ENCODE measurements around the gene AXDND1.
"Not testable (repeated sequence)": the region's sequence is repeated elsewhere in the genome, so short reads cannot be mapped to it uniquely, and the experiment has no call there.

AXDND1 gene

DNA sequence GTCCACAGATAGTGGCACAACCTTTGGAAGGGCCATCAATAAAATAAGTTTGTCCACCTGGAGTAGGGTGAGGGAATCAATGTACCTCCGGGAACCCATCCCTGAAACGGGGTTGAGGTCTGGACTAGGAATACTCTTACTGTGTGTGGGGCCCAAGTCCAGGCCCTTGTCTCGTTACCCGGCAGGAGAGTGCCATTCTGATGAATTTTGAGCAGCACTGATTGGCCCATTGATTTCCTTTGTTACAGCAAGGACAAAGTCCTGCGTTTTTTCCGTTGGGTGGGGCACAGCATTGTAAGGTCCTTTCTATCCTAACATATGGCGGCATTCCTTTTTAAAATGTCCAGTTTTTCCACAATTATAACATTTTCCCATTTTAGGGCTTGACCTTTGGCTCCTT lies 75.2 kb downstream of the AXDND1 start:
- no peak for DNase-seq (ENCODE audit: low read depth in 1 of 2, low spot score in 1 of 2)
- no peak overlapping the region for H3K4me3 ChIP-seq (replicated peaks; ENCODE audit: insufficient read depth, low read length)
- H3K27me3 ChIP-seq (ENCODE audit: insufficient read depth, poor library complexity, severe bottlenecking) = peaks cover 9% of the 10 kb centered on the region
- TF ChIP-seq, protein P1, sequence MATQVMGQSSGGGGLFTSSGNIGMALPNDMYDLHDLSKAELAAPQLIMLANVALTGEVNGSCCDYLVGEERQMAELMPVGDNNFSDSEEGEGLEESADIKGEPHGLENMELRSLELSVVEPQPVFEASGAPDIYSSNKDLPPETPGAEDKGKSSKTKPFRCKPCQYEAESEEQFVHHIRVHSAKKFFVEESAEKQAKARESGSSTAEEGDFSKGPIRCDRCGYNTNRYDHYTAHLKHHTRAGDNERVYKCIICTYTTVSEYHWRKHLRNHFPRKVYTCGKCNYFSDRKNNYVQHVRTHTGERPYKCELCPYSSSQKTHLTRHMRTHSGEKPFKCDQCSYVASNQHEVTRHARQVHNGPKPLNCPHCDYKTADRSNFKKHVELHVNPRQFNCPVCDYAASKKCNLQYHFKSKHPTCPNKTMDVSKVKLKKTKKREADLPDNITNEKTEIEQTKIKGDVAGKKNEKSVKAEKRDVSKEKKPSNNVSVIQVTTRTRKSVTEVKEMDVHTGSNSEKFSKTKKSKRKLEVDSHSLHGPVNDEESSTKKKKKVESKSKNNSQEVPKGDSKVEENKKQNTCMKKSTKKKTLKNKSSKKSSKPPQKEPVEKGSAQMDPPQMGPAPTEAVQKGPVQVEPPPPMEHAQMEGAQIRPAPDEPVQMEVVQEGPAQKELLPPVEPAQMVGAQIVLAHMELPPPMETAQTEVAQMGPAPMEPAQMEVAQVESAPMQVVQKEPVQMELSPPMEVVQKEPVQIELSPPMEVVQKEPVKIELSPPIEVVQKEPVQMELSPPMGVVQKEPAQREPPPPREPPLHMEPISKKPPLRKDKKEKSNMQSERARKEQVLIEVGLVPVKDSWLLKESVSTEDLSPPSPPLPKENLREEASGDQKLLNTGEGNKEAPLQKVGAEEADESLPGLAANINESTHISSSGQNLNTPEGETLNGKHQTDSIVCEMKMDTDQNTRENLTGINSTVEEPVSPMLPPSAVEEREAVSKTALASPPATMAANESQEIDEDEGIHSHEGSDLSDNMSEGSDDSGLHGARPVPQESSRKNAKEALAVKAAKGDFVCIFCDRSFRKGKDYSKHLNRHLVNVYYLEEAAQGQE (IDR thresholded peaks at IDR 0.05; ENCODE audit: insufficient replicate concordance, low read depth) = no peak
- TF ChIP-seq, protein P2, sequence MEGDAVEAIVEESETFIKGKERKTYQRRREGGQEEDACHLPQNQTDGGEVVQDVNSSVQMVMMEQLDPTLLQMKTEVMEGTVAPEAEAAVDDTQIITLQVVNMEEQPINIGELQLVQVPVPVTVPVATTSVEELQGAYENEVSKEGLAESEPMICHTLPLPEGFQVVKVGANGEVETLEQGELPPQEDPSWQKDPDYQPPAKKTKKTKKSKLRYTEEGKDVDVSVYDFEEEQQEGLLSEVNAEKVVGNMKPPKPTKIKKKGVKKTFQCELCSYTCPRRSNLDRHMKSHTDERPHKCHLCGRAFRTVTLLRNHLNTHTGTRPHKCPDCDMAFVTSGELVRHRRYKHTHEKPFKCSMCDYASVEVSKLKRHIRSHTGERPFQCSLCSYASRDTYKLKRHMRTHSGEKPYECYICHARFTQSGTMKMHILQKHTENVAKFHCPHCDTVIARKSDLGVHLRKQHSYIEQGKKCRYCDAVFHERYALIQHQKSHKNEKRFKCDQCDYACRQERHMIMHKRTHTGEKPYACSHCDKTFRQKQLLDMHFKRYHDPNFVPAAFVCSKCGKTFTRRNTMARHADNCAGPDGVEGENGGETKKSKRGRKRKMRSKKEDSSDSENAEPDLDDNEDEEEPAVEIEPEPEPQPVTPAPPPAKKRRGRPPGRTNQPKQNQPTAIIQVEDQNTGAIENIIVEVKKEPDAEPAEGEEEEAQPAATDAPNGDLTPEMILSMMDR (IDR thresholded peaks at IDR 0.05; ENCODE audit: insufficient read depth, low read length) = no peak
- no peak for TF ChIP-seq POLR2AphosphoS5 (IDR thresholded peaks at IDR 0.05; ENCODE audit: low read depth)
- no peak for TF ChIP-seq GABPA (IDR thresholded peaks at IDR 0.05; ENCODE audit: low read depth)
- TF ChIP-seq SPI1 (IDR thresholded peaks at IDR 0.05; ENCODE audit: borderline replicate concordance, low read depth) = no peak
- no peak overlapping the region for H3K27ac ChIP-seq (replicated peaks)

DNA sequence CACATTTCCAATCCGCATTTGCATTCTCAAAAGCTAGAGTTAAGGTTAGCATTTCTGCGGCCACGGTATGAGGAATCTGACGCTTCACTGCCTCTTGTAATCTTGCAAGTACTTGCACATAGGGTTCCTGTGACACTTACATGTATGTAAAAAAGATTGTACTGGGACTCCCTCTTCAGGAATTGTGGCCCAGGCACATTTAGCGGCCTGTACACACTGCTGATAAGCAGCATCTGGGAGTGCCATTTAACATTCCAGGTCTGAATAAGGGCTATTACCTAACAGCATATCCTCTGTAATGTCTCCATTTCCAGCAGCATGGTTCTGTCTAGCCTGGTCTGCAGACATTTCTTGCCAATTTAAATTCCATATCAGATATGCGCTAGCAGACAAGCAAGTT lies 75.7 kb downstream of the AXDND1 start:
- no peak overlapping the region for H3K27ac ChIP-seq (replicated peaks)
- TF ChIP-seq GABPA (IDR thresholded peaks at IDR 0.05; ENCODE audit: low read depth) = no peak
- DNase-seq (ENCODE audit: low read depth in 1 of 2, low spot score in 1 of 2) = no peak

DNA sequence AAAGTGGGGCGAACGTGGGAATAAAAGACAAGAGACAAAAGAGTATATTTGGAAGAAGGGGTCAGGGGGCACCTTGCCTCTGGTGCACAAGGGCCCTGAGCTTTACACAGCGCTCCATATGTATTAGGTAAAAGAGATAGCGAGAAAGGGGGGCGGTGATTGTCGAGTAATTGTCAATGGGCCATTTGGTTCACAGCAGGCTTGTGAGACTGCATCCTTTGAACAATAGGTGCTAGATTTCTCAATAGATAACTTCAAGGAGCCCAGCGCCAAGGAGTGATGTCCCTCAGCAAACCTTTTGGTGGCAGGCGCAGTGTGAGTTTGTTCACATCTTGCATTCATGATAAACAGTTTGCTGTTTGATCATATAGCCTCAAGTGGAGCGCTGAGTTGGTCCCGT lies 77.1 kb downstream of the AXDND1 start:
- H3K27me3 ChIP-seq (ENCODE audit: insufficient read depth, poor library complexity, severe bottlenecking); H3K4me3 ChIP-seq (replicated peaks; ENCODE audit: insufficient read depth, low read length); DNase-seq (ENCODE audit: low read depth in 1 of 2, low spot score in 1 of 2); H3K27ac ChIP-seq (replicated peaks): not testable (repeated sequence)

More for the DNA sequence above, 75.7 kb downstream of the AXDND1 start:
- Histone ChIP-seq H3K27me3 (ENCODE audit: insufficient read depth, poor library complexity, severe bottlenecking) (peaks cover 9% of the 10 kb centered on the region), H3K4me3 (replicated peaks; ENCODE audit: insufficient read depth, low read length) (no peak overlapping the region)

DNA sequence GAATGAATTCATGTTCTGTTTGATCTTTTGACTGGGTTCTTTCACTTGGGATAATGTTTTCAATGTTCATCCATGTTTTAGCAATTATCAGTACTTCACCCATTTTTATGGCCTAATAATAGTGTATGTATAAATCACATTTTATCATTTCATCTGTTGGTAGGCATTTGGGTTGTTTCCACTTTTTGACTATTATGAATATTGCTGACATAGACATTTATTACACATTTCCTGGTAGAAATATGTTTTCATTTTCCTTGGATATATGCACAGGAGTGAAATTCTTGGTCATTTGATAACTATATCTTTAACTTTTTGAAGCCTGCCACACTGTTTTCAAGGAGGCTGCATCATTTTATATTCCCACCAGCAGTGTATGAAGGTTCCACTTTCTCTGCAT lies 79.8 kb downstream of the AXDND1 start:
- TF ChIP-seq GABPA (IDR thresholded peaks at IDR 0.05; ENCODE audit: low read depth) = no peak
- no peak for TF ChIP-seq SPI1 (IDR thresholded peaks at IDR 0.05; ENCODE audit: borderline replicate concordance, low read depth)
- TF ChIP-seq POLR2AphosphoS5 (IDR thresholded peaks at IDR 0.05; ENCODE audit: low read depth) = no peak
- TF ChIP-seq, protein P2 (IDR thresholded peaks at IDR 0.05; ENCODE audit: insufficient read depth, low read length) = no peak
- TF ChIP-seq, protein P1 (IDR thresholded peaks at IDR 0.05; ENCODE audit: insufficient replicate concordance, low read depth) = no peak
- H3K4me3 ChIP-seq (replicated peaks; ENCODE audit: insufficient read depth, low read length) = no peak overlapping the region
- H3K27me3 ChIP-seq (ENCODE audit: insufficient read depth, poor library complexity, severe bottlenecking) = peaks cover 9% of the 10 kb centered on the region
- H3K27ac ChIP-seq (replicated peaks) = no peak overlapping the region
- DNase-seq (ENCODE audit: low read depth in 1 of 2, low spot score in 1 of 2) = no peak

DNA sequence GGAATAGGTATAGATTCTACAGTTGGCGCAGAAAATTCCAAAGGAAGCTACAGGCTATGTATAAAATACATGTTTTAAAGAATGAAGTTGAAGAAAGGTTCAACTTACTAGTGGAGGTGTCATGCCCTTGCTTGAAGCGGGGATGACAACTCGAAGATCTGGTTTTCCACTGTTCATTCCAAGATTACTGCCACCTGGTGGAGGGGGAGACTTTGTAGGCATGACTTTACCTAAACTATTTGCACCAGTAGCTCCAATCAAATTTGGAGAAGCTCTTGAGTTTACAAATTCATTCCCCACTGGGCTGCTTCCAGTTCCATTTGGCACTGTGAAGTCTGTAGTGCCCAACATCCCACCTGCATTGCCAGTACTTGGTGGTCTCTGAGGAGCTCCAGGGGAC lies 81.7 kb downstream of the AXDND1 start:
- TF ChIP-seq, protein P2 (IDR thresholded peaks at IDR 0.05; ENCODE audit: insufficient read depth, low read length) = no peak
- TF ChIP-seq POLR2AphosphoS5 (IDR thresholded peaks at IDR 0.05; ENCODE audit: low read depth) = no peak
- TF ChIP-seq GABPA (IDR thresholded peaks at IDR 0.05; ENCODE audit: low read depth) = no peak
- TF ChIP-seq SPI1 (IDR thresholded peaks at IDR 0.05; ENCODE audit: borderline replicate concordance, low read depth) = no peak
- TF ChIP-seq, protein P1 (IDR thresholded peaks at IDR 0.05; ENCODE audit: insufficient replicate concordance, low read depth) = no peak
- no peak overlapping the region for H3K4me3 ChIP-seq (replicated peaks; ENCODE audit: insufficient read depth, low read length)
- no peak overlapping the region for H3K27ac ChIP-seq (replicated peaks)
- peaks cover 9% of the 10 kb centered on the region for H3K27me3 ChIP-seq (ENCODE audit: insufficient read depth, poor library complexity, severe bottlenecking)
- peak in 1 of 2 experiments; percentile 11 for DNase-seq (ENCODE audit: low read depth in 1 of 2, low spot score in 1 of 2)

Measured in HL-60 (cell line).